Measurements from ENCODE around the gene ADD2.

Gene ADD2

GRCh38 chr2:70769450-70769849 is 1.4 kb upstream of the ADD2 start:
- Mint-ChIP-seq H3K4me3 (peak overlapping the region; percentile 65 to 79 (median 65)), H3K4me1 (peaks cover 11% of the 10 kb centered on the region), H3K27ac (no peak overlapping the region), H3K36me3 (ENCODE audit: low read depth) (no peaks in the 10 kb centered on the region), H3K27me3 (ENCODE audit: low read depth) (peaks cover 90% of the 10 kb centered on the region), H3K9me3 (no peaks in the 10 kb centered on the region)
- no peak for TF ChIP-seq CTCF (IDR thresholded peaks at IDR 0.05; ENCODE audit: unreplicated experiment in 3 of 3)

- no peaks in the 10 kb centered on the region for H3K36me3 Mint-ChIP-seq (ENCODE audit: low read depth)
- no peaks in the 10 kb centered on the region for H3K9me3 Mint-ChIP-seq
- peaks cover 11% of the 10 kb centered on the region for H3K4me1 Mint-ChIP-seq
- H3K27me3 Mint-ChIP-seq (ENCODE audit: low read depth): peaks cover 89% of the 10 kb centered on the region
- H3K27ac Mint-ChIP-seq: no peak overlapping the region
- TF ChIP-seq CTCF (IDR thresholded peaks at IDR 0.05; ENCODE audit: unreplicated experiment in 3 of 3): no peak
- peak overlapping the region; percentile 65 to 79 (median 65) for H3K4me3 Mint-ChIP-seq
Measured at GRCh38 chr2:70768590-70769085, 638 bp upstream of the ADD2 start.

GRCh38 chr2:70767079-70767698 is 811 bp downstream of the ADD2 start:
- TF ChIP-seq CTCF (IDR thresholded peaks at IDR 0.05; ENCODE audit: unreplicated experiment in 3 of 3): no peak
- H3K4me1 Mint-ChIP-seq: peaks cover 11% of the 10 kb centered on the region
- H3K27ac Mint-ChIP-seq: no peak overlapping the region
- no peaks in the 10 kb centered on the region for H3K9me3 Mint-ChIP-seq
- no peaks in the 10 kb centered on the region for H3K36me3 Mint-ChIP-seq (ENCODE audit: low read depth)
- H3K4me3 Mint-ChIP-seq: peak overlapping the region; percentile 80 to 92 (median 84)
- H3K27me3 Mint-ChIP-seq (ENCODE audit: low read depth): peaks cover 75% of the 10 kb centered on the region

- Mint-ChIP-seq H3K27me3 (ENCODE audit: low read depth) (peaks cover 68% of the 10 kb centered on the region), H3K4me3 (peak overlapping the region; percentile 70 to 84 (median 80)), H3K4me1 (peaks cover 11% of the 10 kb centered on the region), H3K9me3 (no peaks in the 10 kb centered on the region), H3K36me3 (ENCODE audit: low read depth) (no peaks in the 10 kb centered on the region), H3K27ac (no peak overlapping the region)
- no peak for TF ChIP-seq CTCF (IDR thresholded peaks at IDR 0.05; ENCODE audit: unreplicated experiment in 3 of 3)
Measured at GRCh38 chr2:70766357-70767078, 1.5 kb downstream of the ADD2 start.

GRCh38 chr2:70765507-70765906 is 2.5 kb downstream of the ADD2 start:
- Mint-ChIP-seq H3K9me3 (no peaks in the 10 kb centered on the region), H3K36me3 (ENCODE audit: low read depth) (no peaks in the 10 kb centered on the region), H3K4me1 (peaks cover 11% of the 10 kb centered on the region), H3K27ac (no peak overlapping the region), H3K27me3 (ENCODE audit: low read depth) (peaks cover 60% of the 10 kb centered on the region), H3K4me3 (no peak overlapping the region)
- TF ChIP-seq CTCF (IDR thresholded peaks at IDR 0.05; ENCODE audit: unreplicated experiment in 3 of 3): no peak

Measured in nephron (organoid).